HG03064 (cell line): ENCODE results near the gene DAND5.
"Not testable (repeated sequence)": the region's sequence is repeated elsewhere in the genome, so short reads cannot be mapped to it uniquely, and the experiment has no call there.

Source experiments
- ATAC-seq: cut with Tn5 transposase; IDR thresholded peaks from one replicate; pipeline ENCODE4 v1.9.1; 2021; ENCODE audit warnings: low read depth; ENCODE audit not compliant: unreplicated experiment

The DAND5 gene

GRCh38 chr19:12959481-12959880, 9.9 kb upstream of the DAND5 start:
- ATAC-seq, result no peak

GRCh38 chr19:12965017-12965811, 4.2 kb upstream of the DAND5 start:
- no peak for ATAC-seq

- no peak for ATAC-seq
Measured at GRCh38 chr19:12965812-12966135, 3.6 kb upstream of the DAND5 start.

- ATAC-seq, result no peak
Measured at GRCh38 chr19:12967907-12968306, 1.5 kb upstream of the DAND5 start.

- ATAC-seq, result no peak
Measured at GRCh38 chr19:12970070-12970820, 869 bp downstream of the DAND5 start.

- ATAC-seq, result no peak
Measured at GRCh38 chr19:12973236-12973635, 3.9 kb downstream of the DAND5 start.

GRCh38 chr19:12974301-12975220, 5.2 kb downstream of the DAND5 start:
- ATAC-seq, result no peak

- ATAC-seq, result no peak
Measured at GRCh38 chr19:12975221-12975741, 5.9 kb downstream of the DAND5 start.

GRCh38 chr19:12976109-12976508, 6.7 kb downstream of the DAND5 start:
- ATAC-seq, result not testable (repeated sequence)

GRCh38 chr19:12979974-12980373, 10.6 kb downstream of the DAND5 start:
- no peak for ATAC-seq

GRCh38 chr19:12982648-12983047, 13.3 kb downstream of the DAND5 start:
- ATAC-seq, result no peak

GRCh38 chr19:12983091-12983490, 13.7 kb downstream of the DAND5 start:
- no peak for ATAC-seq

GRCh38 chr19:12983542-12984142, 14.3 kb downstream of the DAND5 start:
- no peak for ATAC-seq

GRCh38 chr19:12984143-12984627, 14.8 kb downstream of the DAND5 start:
- ATAC-seq, result no peak

GRCh38 chr19:12984683-12985048, 15.3 kb downstream of the DAND5 start:
- ATAC-seq, result no peak

GRCh38 chr19:12985049-12985776, 15.8 kb downstream of the DAND5 start:
- ATAC-seq, result no peak

GRCh38 chr19:12986726-12987125, 17.4 kb downstream of the DAND5 start:
- no peak for ATAC-seq

- ATAC-seq, result no peak
Measured at GRCh38 chr19:12987190-12987589, 17.8 kb downstream of the DAND5 start.

GRCh38 chr19:12987781-12988180, 18.4 kb downstream of the DAND5 start:
- ATAC-seq, result no peak

GRCh38 chr19:12990431-12990830, 21.1 kb downstream of the DAND5 start:
- no peak for ATAC-seq
